Activated T-helper 2 cell treated with anti-CD3 and anti-CD28 coated beads, Interferon-gamma antibody, Interleukin-2, Interleukin-4, amounts not matched to agents 10 μg/mL and 5 μg/mL and 100 μg/mL, durations not matched to agents 14 hours and 24 hours and 36 hours (primary cell): ENCODE data around the gene PAX7. TPM values are rescaled to one million over a fixed set of nuclear protein-coding genes. Genes with fewer than 3 reads are reported as not detected.
A peak's percentile ranks its signal among the peaks of the same experiment; 100 is the strongest.
"Not testable (repeated sequence)": the region's sequence is repeated elsewhere in the genome, so short reads cannot be mapped to it uniquely, and the experiment has no call there.

Source experiments
- DNase-seq: peaks from one replicate; pipeline ENCODE4 v3.0.0; 2021; ENCODE audit warnings: low spot score
- H3K27ac Mint-ChIP-seq: one replicate; pipeline ENCODE4 v1.8.0; 2021; ENCODE audit warnings: mixed read lengths
- H3K27me3 Mint-ChIP-seq: one replicate; pipeline ENCODE4 v1.8.0; 2021; ENCODE audit warnings: low read depth, mixed read lengths
- H3K36me3 Mint-ChIP-seq: one replicate; pipeline ENCODE4 v1.8.0; 2021; ENCODE audit warnings: low read depth, mixed read lengths
- H3K4me1 Mint-ChIP-seq: one replicate; pipeline ENCODE4 v1.8.0; 2021; ENCODE audit warnings: low read depth, mixed read lengths
- H3K4me3 Mint-ChIP-seq: one replicate; pipeline ENCODE4 v1.8.0; 2021; ENCODE audit warnings: low read depth, mild to moderate bottlenecking, moderate library complexity, mixed read lengths
- H3K9me3 Mint-ChIP-seq: one replicate; pipeline ENCODE4 v1.8.0; 2021; ENCODE audit warnings: mixed read lengths
- intact Hi-C: fragments of 100-400 bp; cut with micrococcal nuclease; formaldehyde crosslinking; loops from one replicate; pipeline ENCODE4 v1.15.1; 2023
- total RNA-seq: library from RNA; stranded (reverse); gene quantifications from 2 replicates; pipeline ENCODE4 v1.2.3, GENCODE V29; 2022

The PAX7 gene
- total RNA-seq = not detected in 2 replicates

DNA sequence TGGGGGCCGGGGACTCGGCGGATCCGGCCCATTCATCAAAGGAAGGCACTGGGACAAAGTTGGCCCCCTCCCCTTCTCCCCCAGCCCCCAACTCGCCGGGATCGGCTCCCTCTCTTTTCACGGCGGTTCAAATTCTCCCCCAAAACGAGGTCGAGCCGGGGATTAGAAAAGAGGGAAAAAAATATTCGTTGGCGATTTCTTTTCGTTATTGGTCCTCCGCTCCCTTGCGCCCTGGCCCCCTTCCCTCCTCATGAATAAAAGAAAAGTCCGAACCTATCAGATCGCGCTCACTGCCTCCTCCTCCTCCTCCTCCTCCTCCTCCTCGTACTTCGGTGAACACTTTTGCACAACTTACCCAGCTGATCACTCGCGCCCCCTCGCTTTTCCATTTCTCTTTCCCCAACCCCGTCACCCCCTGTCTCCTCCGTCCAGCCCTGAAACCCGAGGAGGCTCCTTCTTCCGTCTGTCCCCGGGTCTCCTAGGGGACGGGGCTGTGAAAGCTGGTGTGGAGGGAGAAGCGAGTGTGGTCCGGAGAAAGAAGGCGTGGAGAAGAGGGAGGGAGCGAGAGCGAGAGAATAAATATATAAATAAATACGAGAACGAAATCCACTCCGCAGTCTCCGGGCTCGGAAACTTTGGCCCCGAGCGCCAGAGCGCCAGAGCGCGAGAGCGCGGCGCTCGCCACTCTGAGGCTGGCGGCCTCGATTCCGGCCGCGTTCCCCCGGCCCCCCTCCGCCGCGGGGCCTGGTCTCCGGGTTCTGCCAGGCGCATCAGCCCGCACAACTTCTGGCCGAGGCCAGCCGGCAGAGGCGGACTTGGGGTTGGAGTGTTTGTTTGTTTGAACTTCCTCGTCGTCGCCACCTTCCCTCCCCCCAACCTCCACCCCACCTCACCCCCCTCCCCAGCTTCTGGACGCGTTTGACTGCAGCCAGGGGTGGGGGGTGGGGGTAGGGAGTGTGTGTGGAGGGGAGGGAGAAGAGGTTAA lies at the start of gene PAX7:
Gene PAX7, plus strand, starts transcription at position 336 of the 985 bp plus-strand sequence. CDS start 758 bp downstream, outside the sequence.
- peaks cover 5% of the 10 kb centered on the region for H3K36me3 Mint-ChIP-seq
- intact Hi-C loops = no loop called here
- no peaks in the 10 kb centered on the region for H3K9me3 Mint-ChIP-seq
- H3K27ac Mint-ChIP-seq = no peak within 1 kb of the TSS
- H3K4me3 Mint-ChIP-seq = no peak within 1 kb of the TSS
- peaks cover 74% of the 10 kb centered on the region for H3K27me3 Mint-ChIP-seq
- H3K4me1 Mint-ChIP-seq = peaks cover 3% of the 10 kb centered on the region
- no peak for DNase-seq

DNA sequence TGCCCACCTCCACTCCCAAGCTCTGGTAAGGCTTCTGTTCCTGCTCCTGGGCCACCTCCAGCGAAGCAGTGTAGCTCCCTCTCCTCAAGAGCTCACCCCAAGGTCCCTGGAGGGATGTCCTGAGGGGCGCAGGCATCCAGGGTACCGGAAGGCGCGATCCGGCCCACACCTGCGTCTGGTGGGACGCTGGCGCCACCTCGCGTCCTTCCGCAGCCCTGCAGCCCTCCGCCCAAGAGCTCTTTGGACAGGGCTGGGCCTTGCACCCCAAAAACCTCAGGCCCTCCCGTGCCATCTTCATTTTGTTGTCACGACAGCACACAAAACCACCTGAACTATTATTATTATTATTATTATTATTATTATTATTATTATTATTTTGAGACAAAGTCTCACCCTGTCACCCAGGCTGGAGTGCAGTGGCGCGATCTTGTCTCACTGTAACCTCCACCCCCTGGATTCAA lies 49.2 kb upstream of the PAX7 start:
- Mint-ChIP-seq H3K36me3 (no peaks in the 10 kb centered on the region), H3K4me3 (no peak overlapping the region), H3K4me1 (no peaks in the 10 kb centered on the region), H3K27ac (no peak overlapping the region), H3K27me3 (no peaks in the 10 kb centered on the region), H3K9me3 (no peaks in the 10 kb centered on the region)
- intact Hi-C loops = no loop called here
- DNase-seq = peak; percentile 12

DNA sequence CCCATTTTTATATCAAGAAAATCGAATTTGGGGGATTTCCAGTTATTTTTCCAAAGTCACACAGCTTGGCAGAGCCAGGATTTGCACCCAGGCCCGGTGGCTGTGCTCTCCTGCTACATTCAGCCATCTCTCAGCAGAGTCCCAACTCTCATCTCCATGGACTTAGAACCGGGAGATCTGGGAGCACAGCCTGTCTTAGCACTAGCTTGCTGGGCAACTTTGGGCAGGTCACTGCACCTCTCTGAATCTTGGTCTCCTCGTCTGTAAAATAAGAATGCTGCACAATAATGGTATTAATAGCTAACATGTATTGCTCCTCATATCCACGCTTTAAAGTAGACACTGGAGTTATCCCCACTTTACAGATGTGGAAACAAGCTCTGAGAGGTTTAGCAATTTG lies 47.8 kb upstream of the PAX7 start:
- H3K27me3 Mint-ChIP-seq = no peaks in the 10 kb centered on the region
- no peaks in the 10 kb centered on the region for H3K36me3 Mint-ChIP-seq
- DNase-seq = no peak
- no peaks in the 10 kb centered on the region for H3K9me3 Mint-ChIP-seq
- no peak overlapping the region for H3K4me3 Mint-ChIP-seq
- intact Hi-C loops = no loop called here
- H3K27ac Mint-ChIP-seq = no peak overlapping the region
- no peaks in the 10 kb centered on the region for H3K4me1 Mint-ChIP-seq

DNA sequence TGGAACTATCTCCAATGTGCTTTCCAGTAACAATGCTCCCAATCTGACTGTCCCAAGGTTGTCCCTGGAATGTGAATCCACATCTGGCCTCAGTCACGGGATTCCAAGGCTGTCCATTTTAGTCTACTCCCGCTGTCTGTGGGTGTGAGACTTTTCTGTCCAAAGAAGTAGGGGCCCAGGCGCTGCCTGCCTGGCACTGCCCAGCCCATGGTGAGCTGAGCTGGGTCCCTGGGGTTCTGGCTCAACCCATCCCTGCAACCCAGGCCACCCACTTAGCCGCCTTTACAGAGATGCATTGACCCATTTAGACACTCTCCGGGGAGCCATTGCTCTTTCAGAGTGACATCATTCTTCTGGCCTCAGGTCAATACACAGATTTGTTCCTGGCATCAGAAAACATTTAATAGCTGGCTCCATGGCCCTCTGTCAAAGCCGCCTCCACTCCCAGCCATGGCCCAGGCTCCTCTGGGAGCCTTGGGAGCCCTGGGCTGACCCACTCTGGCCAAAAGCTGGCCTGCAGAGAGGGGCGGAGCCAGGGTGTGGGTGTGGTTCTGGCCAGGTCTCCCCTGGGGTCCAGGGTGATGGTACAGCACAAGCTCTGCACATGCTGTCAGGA lies 47.2 kb upstream of the PAX7 start:
- intact Hi-C loops = no loop called here
- no peaks in the 10 kb centered on the region for H3K4me1 Mint-ChIP-seq
- no peaks in the 10 kb centered on the region for H3K9me3 Mint-ChIP-seq
- H3K27ac Mint-ChIP-seq = no peak overlapping the region
- no peak overlapping the region for H3K4me3 Mint-ChIP-seq
- H3K27me3 Mint-ChIP-seq = no peaks in the 10 kb centered on the region
- DNase-seq = no peak
- H3K36me3 Mint-ChIP-seq = no peaks in the 10 kb centered on the region

- not testable (repeated sequence) for DNase-seq
These were observed 44.6 kb upstream of the PAX7 start for GRCh38 chr1:18586016-18586415.

GRCh38 chr1:18588093-18588492 lies 42.6 kb upstream of the PAX7 start:
- H3K27me3 Mint-ChIP-seq = no peaks in the 10 kb centered on the region
- no peak for DNase-seq
- intact Hi-C loops = no loop called here
- H3K4me1 Mint-ChIP-seq = no peaks in the 10 kb centered on the region
- no peaks in the 10 kb centered on the region for H3K36me3 Mint-ChIP-seq
- H3K27ac Mint-ChIP-seq = no peak overlapping the region
- no peaks in the 10 kb centered on the region for H3K9me3 Mint-ChIP-seq
- no peak overlapping the region for H3K4me3 Mint-ChIP-seq

More at GRCh38 chr1:18586016-18586415, 44.6 kb upstream of the PAX7 start:
- H3K27ac Mint-ChIP-seq, H3K36me3 Mint-ChIP-seq, H3K9me3 Mint-ChIP-seq, intact Hi-C loops, H3K27me3 Mint-ChIP-seq, H3K4me3 Mint-ChIP-seq, H3K4me1 Mint-ChIP-seq: not testable (repeated sequence)

GRCh38 chr1:18592368-18592767 lies 38.3 kb upstream of the PAX7 start:
- Mint-ChIP-seq H3K27me3 (peaks cover 4% of the 10 kb centered on the region), H3K4me3 (no peak overlapping the region), H3K27ac (no peak overlapping the region), H3K36me3 (no peaks in the 10 kb centered on the region), H3K9me3 (no peaks in the 10 kb centered on the region), H3K4me1 (no peaks in the 10 kb centered on the region)
- no peak for DNase-seq
- intact Hi-C loops = no loop called here

- H3K27me3 Mint-ChIP-seq = peaks cover 12% of the 10 kb centered on the region
- H3K36me3 Mint-ChIP-seq = no peaks in the 10 kb centered on the region
- no peak overlapping the region for H3K27ac Mint-ChIP-seq
- no peak overlapping the region for H3K4me3 Mint-ChIP-seq
- intact Hi-C loops = loop anchor here (2.0 kb wide), 1 partner anchor 83 kb away; no protein-coding TSS in a partner anchor
- peaks cover 3% of the 10 kb centered on the region for H3K9me3 Mint-ChIP-seq
- no peaks in the 10 kb centered on the region for H3K4me1 Mint-ChIP-seq
- DNase-seq = peak; percentile 16
These were observed 33.2 kb upstream of the PAX7 start for GRCh38 chr1:18597160-18598042.

DNA sequence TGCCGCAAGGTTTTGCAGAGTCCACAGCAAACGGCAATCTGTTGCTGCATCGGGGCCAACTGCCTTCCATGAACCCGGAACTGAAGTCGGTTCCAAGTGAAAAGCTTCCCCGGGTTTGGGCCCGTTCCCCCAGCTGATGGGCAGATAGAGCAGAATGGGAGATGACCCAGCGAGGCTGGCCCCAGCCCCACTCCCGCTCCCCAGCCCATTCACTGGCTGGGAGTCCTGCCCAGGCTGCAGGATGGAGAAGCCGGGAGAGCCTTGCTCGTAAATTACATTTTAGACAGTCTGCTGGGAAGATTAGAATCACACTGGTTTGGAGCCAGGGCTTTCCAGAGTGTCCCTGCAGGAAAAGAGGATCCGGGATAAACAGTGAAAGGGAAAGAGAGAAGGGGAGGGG lies 31.6 kb upstream of the PAX7 start:
- H3K9me3 Mint-ChIP-seq = peaks cover 4% of the 10 kb centered on the region
- H3K36me3 Mint-ChIP-seq = no peaks in the 10 kb centered on the region
- no peaks in the 10 kb centered on the region for H3K4me1 Mint-ChIP-seq
- no peak overlapping the region for H3K27ac Mint-ChIP-seq
- intact Hi-C loops = no loop called here
- H3K4me3 Mint-ChIP-seq = no peak overlapping the region
- peaks cover 8% of the 10 kb centered on the region for H3K27me3 Mint-ChIP-seq
- no peak for DNase-seq

DNA sequence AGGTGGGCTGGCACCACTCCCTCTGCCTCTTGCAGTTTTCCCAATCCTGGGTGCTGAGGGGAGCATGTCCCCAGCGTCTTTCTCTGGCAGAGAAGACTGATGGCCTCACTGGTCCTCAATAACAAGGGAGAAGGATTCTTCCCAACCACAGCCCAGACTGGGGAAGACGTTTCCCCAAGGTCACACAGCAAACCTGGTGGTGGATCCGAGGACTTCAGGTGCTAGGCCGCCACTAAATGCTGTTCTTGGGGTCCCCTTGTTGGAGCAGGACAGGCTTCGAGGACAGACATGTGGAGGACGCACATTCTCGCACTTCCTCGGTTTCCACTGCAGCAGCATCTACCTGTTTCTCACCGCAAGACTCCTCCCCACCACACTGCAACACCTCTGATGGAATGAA lies 30.9 kb upstream of the PAX7 start:
- intact Hi-C loops = no loop called here
- Mint-ChIP-seq H3K27ac (no peak overlapping the region), H3K36me3 (no peaks in the 10 kb centered on the region), H3K4me1 (no peaks in the 10 kb centered on the region), H3K9me3 (peaks cover 4% of the 10 kb centered on the region), H3K4me3 (no peak overlapping the region), H3K27me3 (peaks cover 8% of the 10 kb centered on the region)
- DNase-seq = no peak

- H3K4me3 Mint-ChIP-seq = no peak overlapping the region
- intact Hi-C loops = no loop called here
- peaks cover 4% of the 10 kb centered on the region for H3K9me3 Mint-ChIP-seq
- no peaks in the 10 kb centered on the region for H3K36me3 Mint-ChIP-seq
- H3K4me1 Mint-ChIP-seq = no peaks in the 10 kb centered on the region
- no peak overlapping the region for H3K27ac Mint-ChIP-seq
- no peak for DNase-seq
- peaks cover 5% of the 10 kb centered on the region for H3K27me3 Mint-ChIP-seq
These were observed 28.0 kb upstream of the PAX7 start for GRCh38 chr1:18602533-18603211.

GRCh38 chr1:18603212-18603852 lies 27.3 kb upstream of the PAX7 start:
- DNase-seq = no peak
- H3K27me3 Mint-ChIP-seq = peaks cover 4% of the 10 kb centered on the region
- no peaks in the 10 kb centered on the region for H3K36me3 Mint-ChIP-seq
- no peaks in the 10 kb centered on the region for H3K4me1 Mint-ChIP-seq
- H3K4me3 Mint-ChIP-seq = no peak overlapping the region
- intact Hi-C loops = no loop called here
- H3K9me3 Mint-ChIP-seq = peaks cover 4% of the 10 kb centered on the region
- no peak overlapping the region for H3K27ac Mint-ChIP-seq
